ENCODE data around the gene PDXK. TPM values are rescaled to one million over a fixed set of nuclear protein-coding genes. Genes with fewer than 3 reads are reported as not detected.

The PDXK gene
- total and polyA plus RNA-seq, 9 of the 15 experiments (the other 6 are each of a cell fraction or from before 2014, with no cell fraction given): 5.6 to 162 (median 76.5) TPM

DNA sequence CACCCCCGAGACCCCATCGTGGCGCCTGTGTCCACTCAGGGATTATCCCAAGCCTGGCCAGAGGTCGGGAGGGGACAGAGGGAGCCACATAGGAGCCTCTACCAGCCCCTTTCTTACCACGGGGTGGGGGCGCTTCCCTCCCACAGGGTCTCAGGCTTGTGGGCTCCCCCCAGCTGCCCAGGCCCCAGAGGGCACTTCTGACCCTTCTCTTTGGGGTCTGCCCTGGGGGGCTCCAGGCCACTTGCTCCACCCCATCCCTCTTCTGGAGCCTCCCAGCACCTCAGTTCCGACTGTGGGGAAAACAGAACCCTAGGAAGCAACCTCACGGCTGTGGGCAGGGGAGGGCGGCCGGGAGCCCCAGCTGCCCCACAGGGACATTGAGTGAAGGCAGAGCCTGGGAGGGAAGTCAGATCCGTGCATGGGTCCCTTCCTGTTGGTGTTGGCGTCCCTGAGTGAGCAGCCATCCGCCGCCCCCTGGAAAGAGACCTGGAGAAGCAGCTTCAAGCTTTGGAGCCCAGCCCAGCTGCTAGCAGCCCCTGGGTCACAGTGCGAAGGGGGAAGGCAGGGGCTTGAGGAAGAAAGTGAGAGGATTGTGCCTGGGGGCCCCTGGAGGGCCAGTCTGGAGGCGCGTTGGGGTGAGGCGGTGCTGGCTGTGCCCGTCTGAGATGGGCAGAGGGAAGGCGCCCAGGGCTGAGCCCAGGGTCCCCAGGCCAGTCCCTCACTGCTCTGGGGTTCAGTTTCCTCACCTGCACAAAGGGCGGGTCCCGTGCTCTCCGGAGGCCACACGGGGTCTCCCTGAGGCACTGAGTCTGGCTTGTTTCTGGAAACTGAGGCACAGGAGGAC is 92.6 kb downstream of the PDXK start (continued):
- TF ChIP-seq, protein P1, sequence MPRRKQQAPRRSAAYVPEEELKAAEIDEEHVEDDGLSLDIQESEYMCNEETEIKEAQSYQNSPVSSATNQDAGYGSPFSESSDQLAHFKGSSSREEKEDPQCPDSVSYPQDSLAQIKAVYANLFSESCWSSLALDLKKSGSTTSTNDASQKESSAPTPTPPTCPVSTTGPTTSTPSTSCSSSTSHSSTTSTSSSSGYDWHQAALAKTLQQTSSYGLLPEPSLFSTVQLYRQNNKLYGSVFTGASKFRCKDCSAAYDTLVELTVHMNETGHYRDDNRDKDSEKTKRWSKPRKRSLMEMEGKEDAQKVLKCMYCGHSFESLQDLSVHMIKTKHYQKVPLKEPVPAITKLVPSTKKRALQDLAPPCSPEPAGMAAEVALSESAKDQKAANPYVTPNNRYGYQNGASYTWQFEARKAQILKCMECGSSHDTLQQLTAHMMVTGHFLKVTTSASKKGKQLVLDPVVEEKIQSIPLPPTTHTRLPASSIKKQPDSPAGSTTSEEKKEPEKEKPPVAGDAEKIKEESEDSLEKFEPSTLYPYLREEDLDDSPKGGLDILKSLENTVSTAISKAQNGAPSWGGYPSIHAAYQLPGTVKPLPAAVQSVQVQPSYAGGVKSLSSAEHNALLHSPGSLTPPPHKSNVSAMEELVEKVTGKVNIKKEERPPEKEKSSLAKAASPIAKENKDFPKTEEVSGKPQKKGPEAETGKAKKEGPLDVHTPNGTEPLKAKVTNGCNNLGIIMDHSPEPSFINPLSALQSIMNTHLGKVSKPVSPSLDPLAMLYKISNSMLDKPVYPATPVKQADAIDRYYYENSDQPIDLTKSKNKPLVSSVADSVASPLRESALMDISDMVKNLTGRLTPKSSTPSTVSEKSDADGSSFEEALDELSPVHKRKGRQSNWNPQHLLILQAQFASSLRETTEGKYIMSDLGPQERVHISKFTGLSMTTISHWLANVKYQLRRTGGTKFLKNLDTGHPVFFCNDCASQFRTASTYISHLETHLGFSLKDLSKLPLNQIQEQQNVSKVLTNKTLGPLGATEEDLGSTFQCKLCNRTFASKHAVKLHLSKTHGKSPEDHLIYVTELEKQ (CRISPR knock-in tag; IDR thresholded peaks at IDR 0.05): no peak
- TF ChIP-seq STAT5B (CRISPR knock-in tag; IDR thresholded peaks at IDR 0.05): no peak
- TF ChIP-seq ZBTB17 (CRISPR knock-in tag; IDR thresholded peaks at IDR 0.05): no peak
- TF ChIP-seq POLR2AphosphoS2 (IDR thresholded peaks at IDR 0.05; ENCODE audit: low read length): peak; percentile 18; the same call in 1 of the 2 replicates
- TF ChIP-seq KDM2B (CRISPR knock-in tag; IDR thresholded peaks at IDR 0.05): no peak
- TF ChIP-seq ZNF551 (CRISPR knock-in tag; IDR thresholded peaks at IDR 0.05): no peak
- TF ChIP-seq HNRNPLL (IDR thresholded peaks at IDR 0.05; ENCODE audit: low read depth, low read length, poor library complexity, severe bottlenecking): no peak
- TF ChIP-seq CAMTA2 (CRISPR knock-in tag; conservative IDR thresholded peaks at IDR 0.05): no peak
- TF ChIP-seq MYC (IDR thresholded peaks at IDR 0.05; ENCODE audit: low read depth, low read length): no peak
- TF ChIP-seq MYC (CRISPR knock-in tag; IDR thresholded peaks at IDR 0.05; ENCODE audit: borderline replicate concordance, low read depth): 0 out of 2 replicates have a peak, but pooled peaks have one; percentile 17
- TF ChIP-seq FIP1L1 (IDR thresholded peaks at IDR 0.05; ENCODE audit: low read depth, low read length, poor library complexity, severe bottlenecking): peak; percentile 2
- no peak for TF ChIP-seq MAFK (IDR thresholded peaks at IDR 0.05; ENCODE audit: low read length)
- no peak for TF ChIP-seq ZC3H11A (IDR thresholded peaks at IDR 0.05; ENCODE audit: low read depth, low read length)
- peak; percentile 16; the same call in 1 of the 2 replicates for TF ChIP-seq ZBTB7A (IDR thresholded peaks at IDR 0.05; ENCODE audit: borderline replicate concordance, control insufficient read depth, low read depth, low read length)
- TF ChIP-seq RHOXF2B (CRISPR knock-in tag; conservative IDR thresholded peaks at IDR 0.05): no peak
- TF ChIP-seq ZKSCAN3 (CRISPR knock-in tag; IDR thresholded peaks at IDR 0.05): no peak
- TF ChIP-seq, protein P2, sequence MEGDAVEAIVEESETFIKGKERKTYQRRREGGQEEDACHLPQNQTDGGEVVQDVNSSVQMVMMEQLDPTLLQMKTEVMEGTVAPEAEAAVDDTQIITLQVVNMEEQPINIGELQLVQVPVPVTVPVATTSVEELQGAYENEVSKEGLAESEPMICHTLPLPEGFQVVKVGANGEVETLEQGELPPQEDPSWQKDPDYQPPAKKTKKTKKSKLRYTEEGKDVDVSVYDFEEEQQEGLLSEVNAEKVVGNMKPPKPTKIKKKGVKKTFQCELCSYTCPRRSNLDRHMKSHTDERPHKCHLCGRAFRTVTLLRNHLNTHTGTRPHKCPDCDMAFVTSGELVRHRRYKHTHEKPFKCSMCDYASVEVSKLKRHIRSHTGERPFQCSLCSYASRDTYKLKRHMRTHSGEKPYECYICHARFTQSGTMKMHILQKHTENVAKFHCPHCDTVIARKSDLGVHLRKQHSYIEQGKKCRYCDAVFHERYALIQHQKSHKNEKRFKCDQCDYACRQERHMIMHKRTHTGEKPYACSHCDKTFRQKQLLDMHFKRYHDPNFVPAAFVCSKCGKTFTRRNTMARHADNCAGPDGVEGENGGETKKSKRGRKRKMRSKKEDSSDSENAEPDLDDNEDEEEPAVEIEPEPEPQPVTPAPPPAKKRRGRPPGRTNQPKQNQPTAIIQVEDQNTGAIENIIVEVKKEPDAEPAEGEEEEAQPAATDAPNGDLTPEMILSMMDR (IDR thresholded peaks at IDR 0.05 in 2 of 3, conservative IDR thresholded peaks at IDR 0.05 in 1 of 3; ENCODE audit: insufficient read depth in 2 of 3, low read depth in 1 of 3, low read length in 3 of 3): no peak
- TF ChIP-seq RBBP5 (IDR thresholded peaks at IDR 0.05; ENCODE audit: borderline replicate concordance, insufficient read depth, low read length, poor library complexity, severe bottlenecking): peak; percentile 1
- no peak for TF ChIP-seq ETV5 (CRISPR knock-in tag; IDR thresholded peaks at IDR 0.05; ENCODE audit: low read depth)
- TF ChIP-seq SMAD1 (IDR thresholded peaks at IDR 0.05; ENCODE audit: low read depth, low read length, partially characterized antibody): peak; percentile 6
- no peak for TF ChIP-seq ZNF695 (CRISPR knock-in tag; IDR thresholded peaks at IDR 0.05)

Data from K562 (cell line).